Measurements from ENCODE around the gene PKP1.

DNA sequence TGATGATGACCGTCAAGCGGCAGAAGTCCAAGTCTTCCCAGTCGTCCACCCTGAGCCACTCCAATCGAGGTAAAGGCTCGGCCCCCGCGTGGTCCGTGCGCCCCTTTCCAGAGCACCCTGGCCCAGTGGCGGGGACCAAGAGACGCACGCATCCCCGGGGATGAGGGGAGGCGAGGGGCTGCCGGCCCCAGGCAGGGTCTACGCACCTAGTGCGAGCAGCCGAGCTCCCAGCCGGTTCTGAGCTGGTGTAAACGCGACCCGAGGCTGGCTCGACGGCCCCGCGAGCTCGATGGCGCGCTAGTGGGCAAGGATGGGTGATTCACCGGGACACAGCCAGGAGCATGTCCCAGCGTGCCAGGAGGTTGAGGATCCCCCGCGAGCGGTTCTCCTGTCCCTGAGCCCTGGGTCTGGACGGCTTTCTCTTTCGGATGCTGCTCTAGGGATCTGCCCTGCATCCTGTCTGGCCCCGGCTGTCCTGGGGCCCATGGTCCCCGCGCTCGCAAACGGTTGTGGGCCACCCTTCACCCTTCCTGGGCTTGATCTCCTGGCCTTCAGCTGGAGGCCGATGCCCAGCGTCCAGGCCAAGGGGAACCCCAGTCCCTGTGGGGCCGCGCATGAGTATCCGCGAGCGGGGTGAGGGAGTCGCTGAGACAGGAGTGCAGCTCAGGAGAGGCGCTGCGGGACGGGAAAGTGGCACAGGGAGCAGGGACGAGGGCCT, 689 bp downstream of the PKP1 start:
- TF ChIP-seq POLR2A (IDR thresholded peaks at IDR 0.05) (no peak), POLR2AphosphoS5 (IDR thresholded peaks at IDR 0.05) (no peak)
- TF ChIP-seq, protein P1, sequence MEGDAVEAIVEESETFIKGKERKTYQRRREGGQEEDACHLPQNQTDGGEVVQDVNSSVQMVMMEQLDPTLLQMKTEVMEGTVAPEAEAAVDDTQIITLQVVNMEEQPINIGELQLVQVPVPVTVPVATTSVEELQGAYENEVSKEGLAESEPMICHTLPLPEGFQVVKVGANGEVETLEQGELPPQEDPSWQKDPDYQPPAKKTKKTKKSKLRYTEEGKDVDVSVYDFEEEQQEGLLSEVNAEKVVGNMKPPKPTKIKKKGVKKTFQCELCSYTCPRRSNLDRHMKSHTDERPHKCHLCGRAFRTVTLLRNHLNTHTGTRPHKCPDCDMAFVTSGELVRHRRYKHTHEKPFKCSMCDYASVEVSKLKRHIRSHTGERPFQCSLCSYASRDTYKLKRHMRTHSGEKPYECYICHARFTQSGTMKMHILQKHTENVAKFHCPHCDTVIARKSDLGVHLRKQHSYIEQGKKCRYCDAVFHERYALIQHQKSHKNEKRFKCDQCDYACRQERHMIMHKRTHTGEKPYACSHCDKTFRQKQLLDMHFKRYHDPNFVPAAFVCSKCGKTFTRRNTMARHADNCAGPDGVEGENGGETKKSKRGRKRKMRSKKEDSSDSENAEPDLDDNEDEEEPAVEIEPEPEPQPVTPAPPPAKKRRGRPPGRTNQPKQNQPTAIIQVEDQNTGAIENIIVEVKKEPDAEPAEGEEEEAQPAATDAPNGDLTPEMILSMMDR (IDR thresholded peaks at IDR 0.05) = no peak
